Psoas muscle (tissue), 8 donors: ENCODE measurements around the gene CTIF. TPM values are rescaled to one million over a fixed set of nuclear protein-coding genes. Genes with fewer than 3 reads are reported as not detected.
A peak's percentile ranks its signal among the peaks of the same experiment; 100 is the strongest.

Experiments used
- ATAC-seq, 4 donors: fragments of 200-7000 bp; cut with Tn5 transposase; one replicate each; pipeline ENCODE4 v1.9.1; 2020; ENCODE audit warnings: moderate library complexity in 3 of 4, mild to moderate bottlenecking in 2 of 4
- DNase-seq, 2 donors: peaks; one replicate each; pipeline ENCODE4 v3.0.0-alpha.2; 2020
- H3K27ac ChIP-seq: fragments of 200-600 bp; one replicate; pipeline ENCODE4 v1.8.0; 2022
- H3K27me3 ChIP-seq, 3 donors: fragments of 200-600 bp in 1 of 3; one replicate each; pipeline versions ENCODE4 v1.6.1 to v1.8.0; 2013 to 2022; ENCODE audit warnings: low read length in 2 of 3, mild to moderate bottlenecking in 2 of 3, moderate library complexity in 1 of 3; ENCODE audit not compliant: insufficient read depth in 3 of 3
- H3K36me3 ChIP-seq, 2 donors: fragments of 200-600 bp in 1 of 2; one replicate each; pipeline versions ENCODE4 v1.6.1 to v1.8.0; 2013 to 2022; ENCODE audit warnings: low read depth in 1 of 2, mild to moderate bottlenecking in 1 of 2, moderate library complexity in 1 of 2; ENCODE audit not compliant: insufficient read depth in 1 of 2
- H3K4me1 ChIP-seq: fragments of 200-600 bp; one replicate; pipeline ENCODE4 v1.8.0; 2022
- H3K4me3 ChIP-seq: fragments of 200-600 bp; one replicate; pipeline ENCODE4 v1.8.0; 2022; ENCODE audit warnings: mild to moderate bottlenecking
- H3K9me3 ChIP-seq: fragments of 200-600 bp; one replicate; pipeline ENCODE4 v1.8.0; 2022
- WGBS, 3 donors: extraction: QIAGEN DNeasy Blood & Tissue Kit; methylation state at CpG; one replicate each; pipeline versions ENCODE4 v1.1.6 to v1.1.7; 2013; 5-methylcytosine and 5-hydroxymethylcytosine counted together
- intact Hi-C, 2 donors: fragments of 100-400 bp; cut with DNase I; formaldehyde crosslinking; loops; one replicate each; pipeline versions ENCODE4 v1.11.0 to v1.14.2; 2022
- polyA plus RNA-seq, 3 donors: library from polyadenylated mRNA; stranded (reverse); fragments of 200-250 nt; gene quantifications; one replicate each; pipeline ENCODE4 v1.2.3, GENCODE V29; 2013
- total RNA-seq, 4 donors: library from RNA; stranded (reverse); fragmentation: NEBNext Ultra II Directional in 2 of 4; extraction: Animal tissue kit (Norgen Biotek cat#: 25700) in 2 of 4; gene quantifications; one replicate each; pipeline versions ENCODE4 v1.2.1 to v1.2.4, GENCODE V29; 2021 to 2023
- TF ChIP-seq, protein P1 (sequence below): fragments of 200-600 bp; IDR thresholded peaks from one replicate; pipeline ENCODE4 v1.8.0; 2022; ENCODE audit warnings: antibody characterized with exemption
- donor health status: healthy with polysubstance abuse.
- donor health status: DM: no; HTN: no; CAD: no; lungs with moderate emphysema.
- donor health status: Bipolar disorder and iron deficiency.
- donor health status: healthy.
- donor health status: DM: yes; HTN: yes; CAD: no.
- donor health status: DM: no; HTN: no; CAD: no.
- donor health status: DM: no; HTN: no; CAD: no.
- donor health status: DM: yes; HTN: yes; CAD: no.

Gene CTIF
- total and polyA plus RNA-seq, 7 donors = 11.3 to 40.5 (median 26.9) TPM

DNA sequence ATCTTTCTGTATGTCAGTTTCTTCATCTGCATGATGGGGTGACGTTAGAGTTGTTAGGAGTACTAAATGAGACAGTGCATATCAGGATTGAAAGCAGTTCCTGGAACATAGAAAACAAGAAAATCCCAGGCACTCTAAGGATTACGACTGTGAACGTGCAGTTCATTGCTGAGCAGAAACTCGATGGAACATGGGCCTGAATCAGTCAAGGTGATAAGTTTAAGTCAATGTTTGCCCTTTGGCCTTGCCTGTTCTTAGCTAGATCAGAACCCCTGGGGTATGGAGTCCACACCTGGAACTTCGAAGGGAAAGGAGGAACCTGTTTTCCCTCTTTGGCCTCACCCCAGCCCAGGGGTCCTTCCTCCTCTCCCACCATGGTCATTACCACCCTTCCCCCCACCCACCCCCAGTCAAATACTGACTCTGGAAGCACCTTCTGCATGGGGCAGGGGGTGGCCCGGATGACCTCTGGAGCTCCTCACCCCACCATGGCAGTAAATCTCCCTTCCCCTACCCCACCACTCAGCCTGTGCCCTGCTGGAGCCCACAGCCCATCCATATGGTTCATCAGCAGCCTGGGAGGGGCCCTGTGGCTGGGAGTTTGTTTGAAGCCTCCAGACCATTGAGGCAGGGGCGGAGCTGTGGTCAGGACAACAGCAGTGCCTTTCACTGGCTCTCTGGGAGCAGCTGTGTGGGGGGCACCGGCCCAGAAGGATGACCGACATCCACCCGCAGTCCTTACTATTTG is 247.8 kb downstream of the CTIF start:
- TF ChIP-seq, protein P1, sequence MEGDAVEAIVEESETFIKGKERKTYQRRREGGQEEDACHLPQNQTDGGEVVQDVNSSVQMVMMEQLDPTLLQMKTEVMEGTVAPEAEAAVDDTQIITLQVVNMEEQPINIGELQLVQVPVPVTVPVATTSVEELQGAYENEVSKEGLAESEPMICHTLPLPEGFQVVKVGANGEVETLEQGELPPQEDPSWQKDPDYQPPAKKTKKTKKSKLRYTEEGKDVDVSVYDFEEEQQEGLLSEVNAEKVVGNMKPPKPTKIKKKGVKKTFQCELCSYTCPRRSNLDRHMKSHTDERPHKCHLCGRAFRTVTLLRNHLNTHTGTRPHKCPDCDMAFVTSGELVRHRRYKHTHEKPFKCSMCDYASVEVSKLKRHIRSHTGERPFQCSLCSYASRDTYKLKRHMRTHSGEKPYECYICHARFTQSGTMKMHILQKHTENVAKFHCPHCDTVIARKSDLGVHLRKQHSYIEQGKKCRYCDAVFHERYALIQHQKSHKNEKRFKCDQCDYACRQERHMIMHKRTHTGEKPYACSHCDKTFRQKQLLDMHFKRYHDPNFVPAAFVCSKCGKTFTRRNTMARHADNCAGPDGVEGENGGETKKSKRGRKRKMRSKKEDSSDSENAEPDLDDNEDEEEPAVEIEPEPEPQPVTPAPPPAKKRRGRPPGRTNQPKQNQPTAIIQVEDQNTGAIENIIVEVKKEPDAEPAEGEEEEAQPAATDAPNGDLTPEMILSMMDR = no peak
- Histone ChIP-seq H3K4me3 (no peak overlapping the region), H3K27ac (no peak overlapping the region), H3K27me3 (no peaks in the 10 kb centered on the region), H3K36me3 (no peaks in the 10 kb centered on the region), H3K9me3 (no peaks in the 10 kb centered on the region), H3K4me1 (peaks cover 29% of the 10 kb centered on the region)
- intact Hi-C loops = no loop called here
- DNase-seq = peak in 1 of 2 donors; percentile 19
- 82 to 90% (median 87%) methylated on average over 10 of the region's 10 CpGs for WGBS, 3 donors
- no peak for ATAC-seq

DNA sequence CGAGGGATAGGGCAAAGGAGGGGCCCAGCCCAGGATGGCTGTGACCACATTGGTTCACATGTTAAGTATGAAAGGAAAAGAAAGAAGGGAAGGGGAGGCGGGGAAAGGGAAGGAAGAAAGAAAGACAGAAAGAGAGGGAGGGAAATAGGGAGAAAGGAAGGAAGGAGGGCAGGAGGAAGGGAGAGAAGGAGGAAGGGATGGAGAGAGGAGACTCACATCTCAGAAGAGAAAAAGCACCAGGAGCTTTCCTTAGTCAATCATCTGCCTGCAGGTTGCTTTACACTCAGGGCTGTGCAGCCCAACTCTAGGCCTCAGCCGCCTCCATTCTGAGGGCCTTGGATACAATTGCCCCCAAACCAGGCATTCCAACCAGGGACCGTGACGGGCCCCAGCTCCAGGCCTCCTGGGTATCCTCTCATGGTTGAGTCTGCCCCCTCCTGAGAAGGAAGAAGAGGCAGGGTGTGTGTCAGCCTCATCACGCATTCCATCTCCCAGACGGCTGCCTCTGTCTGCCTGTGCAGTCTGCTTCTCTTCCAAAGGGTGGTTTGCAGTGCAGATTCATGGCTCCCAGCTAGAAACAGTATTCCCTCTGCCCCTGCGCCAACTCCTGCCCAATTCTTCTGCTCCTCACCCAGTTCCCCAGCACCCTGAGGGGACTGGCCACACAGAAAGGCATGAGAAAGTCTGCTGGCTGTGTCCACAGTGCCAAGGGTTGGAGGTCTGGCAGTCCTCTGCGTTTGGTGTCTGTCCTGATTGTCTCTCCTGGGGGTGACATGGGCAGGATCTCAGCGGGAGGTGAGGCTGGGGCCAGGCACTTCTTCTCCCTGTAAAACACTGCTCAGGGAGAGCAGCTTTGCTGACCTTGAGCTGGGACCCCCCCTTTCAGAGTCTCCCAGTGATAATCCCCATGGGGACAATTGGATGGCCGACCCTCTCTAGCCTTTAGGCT is 248.6 kb downstream of the CTIF start:
- intact Hi-C loops = no loop called here
- DNase-seq = peak in 1 of 2 donors; percentile 30

DNA sequence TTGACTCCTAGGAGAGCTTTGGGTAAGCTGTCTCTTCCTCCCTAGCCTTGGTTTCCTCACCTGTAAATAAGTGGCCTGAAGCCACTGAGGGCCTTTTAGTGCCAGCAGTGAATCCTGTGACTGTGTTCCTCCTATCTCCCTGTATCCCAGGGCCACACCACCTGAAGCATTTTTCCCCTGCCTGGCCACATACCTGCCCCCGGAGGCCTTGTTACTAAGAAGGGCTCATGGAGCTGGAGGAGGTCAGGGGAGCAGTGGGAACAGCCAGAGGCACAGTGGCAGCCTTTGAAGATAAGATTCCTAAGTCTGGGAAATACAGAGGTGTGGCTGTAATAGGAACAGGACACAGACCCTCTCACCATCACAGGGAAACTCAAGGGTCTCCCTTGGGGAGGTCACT is 249.5 kb downstream of the CTIF start:
- H3K9me3 ChIP-seq = no peaks in the 10 kb centered on the region
- no peak for DNase-seq
- no peaks in the 10 kb centered on the region for H3K27me3 ChIP-seq
- H3K4me3 ChIP-seq = no peak overlapping the region
- TF ChIP-seq, protein P1 = no peak
- H3K36me3 ChIP-seq = no peaks in the 10 kb centered on the region
- WGBS, 3 donors = 83 to 95% (median 95%) methylated on average over 1 of the region's 1 CpG
- H3K4me1 ChIP-seq = peaks cover 18% of the 10 kb centered on the region
- no peak for ATAC-seq
- H3K27ac ChIP-seq = no peak overlapping the region
- intact Hi-C loops = no loop called here

More for the DNA sequence above, 248.6 kb downstream of the CTIF start:
- H3K27ac ChIP-seq = no peak overlapping the region
- TF ChIP-seq, protein P1 = no peak
- peaks cover 21% of the 10 kb centered on the region for H3K4me1 ChIP-seq
- H3K9me3 ChIP-seq = no peaks in the 10 kb centered on the region
- WGBS, 3 donors = 89 to 93% (median 92%) methylated on average over 11 of the region's 11 CpGs
- H3K27me3 ChIP-seq = no peaks in the 10 kb centered on the region
- no peaks in the 10 kb centered on the region for H3K36me3 ChIP-seq
- ATAC-seq = no peak
- no peak overlapping the region for H3K4me3 ChIP-seq

DNA sequence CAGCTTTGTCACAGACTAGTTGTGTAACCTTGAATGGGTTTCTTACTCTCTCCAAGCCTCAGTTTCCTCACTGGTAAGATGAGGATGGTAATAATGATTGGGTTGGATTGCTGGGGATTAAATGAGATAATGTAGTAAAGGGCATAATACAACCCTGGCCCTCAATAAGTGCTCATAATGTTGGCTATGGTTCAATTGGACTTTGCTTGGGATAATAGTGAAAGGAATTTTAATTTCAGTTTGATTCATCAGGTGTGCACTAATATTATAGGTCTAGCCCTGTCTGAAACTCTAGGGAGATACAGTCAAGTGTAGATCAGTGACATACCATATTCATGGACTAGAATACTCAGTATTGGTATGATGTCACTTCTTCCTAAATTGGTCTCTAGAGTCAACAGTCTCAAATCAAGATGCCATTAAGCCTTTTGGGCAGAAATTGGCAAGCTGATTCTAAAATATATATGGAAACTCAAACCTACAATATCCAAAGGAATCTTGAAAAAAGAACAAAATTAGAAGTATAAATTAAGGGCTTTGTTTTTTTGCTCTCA is 250.5 kb downstream of the CTIF start:
- intact Hi-C loops = no loop called here

More for the DNA sequence above, 250.5 kb downstream of the CTIF start:
- no peak overlapping the region for H3K4me3 ChIP-seq
- H3K27ac ChIP-seq = peak overlapping the region; percentile 78
- peaks cover 9% of the 10 kb centered on the region for H3K4me1 ChIP-seq
- no peaks in the 10 kb centered on the region for H3K27me3 ChIP-seq
- DNase-seq (no peak), ATAC-seq (no peak)
- H3K36me3 ChIP-seq = no peaks in the 10 kb centered on the region
- no peaks in the 10 kb centered on the region for H3K9me3 ChIP-seq
- TF ChIP-seq, protein P1 = no peak
